ENCODE results near the gene PTCH1.

- TF ChIP-seq CTCF (IDR thresholded peaks at IDR 0.05): no peak
- no peak for TF ChIP-seq POLR2A (IDR thresholded peaks at IDR 0.05)
- peak in 1 of 3 donors; percentile 32 for TF ChIP-seq POLR2AphosphoS5 (IDR thresholded peaks at IDR 0.05)
These were observed 7.6 kb downstream of the PTCH1 start for GRCh38 chr9:95508968-95509850.
